Placental pericyte (primary cell): ENCODE data around the gene ZNF583. TPM values are rescaled to one million over a fixed set of nuclear protein-coding genes. Genes with fewer than 3 reads are reported as not detected.

Experiments
- total RNA-seq: library from RNA; depleted of rRNA; stranded (reverse); fragments of >200 nt; gene quantifications from 2 replicates; pipeline ENCODE4 v1.2.3, GENCODE V29; 2012

The ZNF583 gene
- total RNA-seq: 7.7 and 9.4 TPM in 2 replicates

GRCh38 chr19:56403764-56404704 lies at the start of gene ZNF583:
TSS of gene ZNF583 (plus strand) at chr19:56404332. CDS start at chr19:56407115, 2,783 bp downstream.

GRCh38 chr19:56393119-56394012 lies 10.8 kb upstream of the ZNF583 start, which contains the start of gene ZNF582:
TSS of gene ZNF582 (minus strand) at chr19:56393534. CDS start at chr19:56391752, 1,782 bp downstream.

Other genes starting within 250 kb of the ZNF583 start
- gene GALP, start 228.3 kb upstream of the ZNF583 start, total RNA-seq: not detected in 2 replicates
- not detected in 2 replicates for gene ZSCAN5B, start 206.5 kb upstream of the ZNF583 start, total RNA-seq
- gene ZSCAN5C, start 202.1 kb upstream of the ZNF583 start, total RNA-seq: not detected in 2 replicates
- gene EDDM13, start 131.6 kb upstream of the ZNF583 start, total RNA-seq: not detected in 2 replicates
- 8.0 and 9.2 TPM in 2 replicates for gene ZSCAN5A, start 89.5 kb upstream of the ZNF583 start, total RNA-seq
- gene ZNF582, start 10.8 kb upstream of the ZNF583 start, total RNA-seq: 1.1 and 2.2 TPM in 2 replicates
- gene ZNF667, start 73.0 kb downstream of the ZNF583 start, total RNA-seq: 1.1 and 2.6 TPM in 2 replicates
- gene ZNF471, start 103.5 kb downstream of the ZNF583 start, total RNA-seq: 1.7 and 1.8 TPM in 2 replicates
- gene ZFP28, start 134.6 kb downstream of the ZNF583 start, total RNA-seq: 6.6 and 8.2 TPM in 2 replicates
- 2.4 and 2.9 TPM in 2 replicates for gene ZNF470, start 163.1 kb downstream of the ZNF583 start, total RNA-seq
- 8.1 and 11.5 TPM in 2 replicates for gene ZNF71, start 191.0 kb downstream of the ZNF583 start, total RNA-seq
- not detected in 2 replicates for gene SMIM17, start 238.8 kb downstream of the ZNF583 start, total RNA-seq